Astrocyte of the hippocampus (primary cell): ENCODE results near the gene OTOF.

Experiments
- DNase-seq: peaks from one replicate; pipeline ENCODE4 v3.0.0; 2011; ENCODE audit warnings: low read depth, low spot score

Gene OTOF

DNA sequence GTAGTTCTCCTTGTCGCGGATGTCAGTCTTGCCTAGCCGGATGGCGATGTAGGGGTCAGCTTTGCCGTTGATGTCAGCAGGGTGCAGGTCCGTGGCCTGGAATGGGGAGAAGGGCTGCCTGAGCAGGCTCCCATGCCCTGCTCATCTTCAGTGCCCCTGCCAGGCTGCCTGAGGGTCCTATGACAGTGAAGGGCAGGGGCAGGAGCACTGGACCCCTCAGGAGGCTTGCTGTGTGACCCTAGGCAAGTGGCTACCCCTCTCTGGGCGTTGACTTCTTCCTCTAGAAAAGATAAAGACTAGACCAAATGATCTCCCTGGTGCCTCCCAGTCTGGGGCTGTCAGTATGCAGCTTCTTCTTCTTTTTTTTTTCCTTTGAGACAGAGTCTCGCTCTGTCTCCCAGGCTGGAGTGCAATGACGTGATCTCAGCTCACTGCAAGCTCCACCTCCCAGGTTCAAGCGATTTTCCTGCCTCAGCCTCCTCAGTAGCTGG lies 11.9 kb downstream of the OTOF start:
- DNase-seq = no peak

DNA sequence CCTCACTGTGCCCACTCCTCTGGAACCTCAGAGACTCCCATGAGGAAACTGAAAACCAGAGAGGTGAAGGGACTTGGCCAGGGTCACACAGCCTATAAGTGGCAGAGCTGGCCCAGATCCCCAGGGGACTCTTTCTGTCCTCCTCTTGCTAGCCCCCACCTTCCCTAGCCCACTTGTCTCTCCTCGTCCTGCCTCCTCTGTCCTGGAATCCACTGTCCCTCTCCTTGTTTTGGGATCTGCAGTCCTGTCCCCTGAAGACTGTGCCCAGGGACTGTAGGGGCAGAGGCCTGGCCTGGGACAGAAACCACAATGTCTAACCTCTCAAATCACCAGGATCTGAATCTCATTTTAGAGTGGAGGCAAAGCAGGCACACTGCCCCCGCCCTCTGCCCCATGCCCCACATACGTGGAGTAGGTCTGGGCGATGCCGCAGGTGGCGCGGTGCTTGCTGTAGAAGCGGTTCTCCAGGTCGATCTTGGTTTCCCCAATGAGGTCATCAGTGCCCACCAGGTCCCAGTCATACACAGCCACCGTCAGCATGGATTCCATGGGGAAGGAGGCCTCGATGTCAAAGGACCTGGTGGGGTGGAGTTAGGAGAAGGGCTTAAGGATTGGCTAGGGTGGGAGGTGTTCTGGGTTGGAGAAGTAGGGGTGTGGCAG lies 12.5 kb downstream of the OTOF start:
- no peak for DNase-seq

DNA sequence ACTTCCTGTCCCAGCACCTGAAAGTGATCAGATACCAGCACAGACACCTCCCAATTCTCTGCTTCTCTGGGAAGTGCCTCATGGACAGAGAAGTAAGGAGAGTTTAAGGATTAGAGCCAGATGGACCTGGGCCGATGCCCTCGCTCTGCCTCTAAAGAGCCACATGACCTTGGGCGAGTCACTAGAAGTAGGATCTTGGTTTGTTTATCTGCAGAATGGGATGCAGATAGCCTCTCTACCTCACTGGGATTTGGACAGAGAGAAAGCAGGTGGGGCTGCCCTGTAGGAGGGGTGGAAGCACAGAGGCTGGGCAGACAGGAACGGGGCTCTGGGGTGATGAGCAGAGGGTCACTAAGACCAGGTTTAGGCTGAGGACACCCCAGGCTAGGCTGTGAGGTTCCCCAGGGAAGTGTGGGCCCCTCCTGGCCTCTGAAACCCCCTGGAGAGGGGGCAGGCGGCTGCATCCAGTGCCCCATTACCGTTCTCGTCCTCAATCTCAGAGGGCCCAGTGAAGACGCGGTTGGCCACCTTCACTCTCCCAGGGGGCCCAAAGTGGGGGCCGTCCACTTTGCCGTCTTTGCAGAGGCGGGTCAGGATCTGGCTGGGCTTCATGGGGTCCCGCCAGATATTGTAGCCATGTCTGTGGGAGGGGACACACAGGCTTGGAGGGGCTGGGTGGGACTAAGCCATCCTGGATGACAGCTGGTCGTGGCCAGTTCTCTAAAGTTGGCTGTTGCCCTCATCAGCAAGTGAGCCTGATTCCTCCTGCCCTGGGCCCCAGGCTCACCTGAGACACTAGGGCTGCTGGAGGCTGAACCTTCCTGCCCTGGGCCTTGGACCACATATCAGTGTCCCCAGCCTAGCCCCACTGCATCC lies 13.3 kb downstream of the OTOF start:
- no peak for DNase-seq

DNA sequence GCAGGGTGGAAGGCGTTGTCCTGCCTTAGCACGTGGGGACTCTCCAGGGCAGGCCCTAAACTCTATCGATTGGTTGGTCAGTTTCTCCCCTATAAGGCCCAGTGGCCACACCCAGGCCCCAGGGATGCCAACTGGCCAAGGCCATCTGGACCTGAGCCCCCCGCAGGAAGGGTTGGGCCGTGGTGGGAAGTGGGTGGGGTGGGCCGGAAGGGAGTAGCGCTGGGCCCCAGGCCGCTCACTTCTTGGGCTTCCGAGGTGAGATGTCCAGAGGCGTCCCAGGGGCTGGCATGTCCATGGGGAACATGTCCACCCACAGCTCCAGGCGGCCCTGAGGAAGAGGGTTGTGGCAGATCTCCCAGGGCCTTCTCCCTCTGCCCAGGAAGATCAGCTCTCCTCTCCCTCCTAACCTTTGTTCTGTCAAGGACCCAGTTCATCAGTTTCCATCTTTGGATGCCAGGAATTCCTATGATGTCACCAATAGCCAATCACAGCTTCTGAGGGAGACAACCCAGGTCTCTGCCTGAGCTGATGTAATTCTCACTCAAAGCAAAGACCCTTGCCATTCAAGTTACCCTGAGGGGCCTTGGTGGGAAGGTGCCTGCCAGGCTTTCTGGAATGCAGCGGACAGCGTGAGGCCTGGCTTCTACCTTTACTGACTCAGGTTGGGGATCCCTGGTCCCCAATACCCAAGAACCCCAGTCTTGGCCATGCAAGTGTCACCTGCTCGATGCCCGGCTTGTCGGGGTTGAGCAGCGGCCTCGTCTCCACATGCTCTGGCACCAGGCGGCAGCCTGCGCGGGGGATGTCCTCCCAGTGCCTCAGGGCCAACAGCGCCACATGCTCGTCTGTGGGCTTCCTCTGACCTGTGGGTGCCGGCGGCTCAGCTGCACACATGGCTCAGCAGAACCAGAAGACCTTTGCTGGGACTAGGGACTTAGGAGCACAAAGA lies 14.4 kb downstream of the OTOF start:
- DNase-seq = no peak

DNA sequence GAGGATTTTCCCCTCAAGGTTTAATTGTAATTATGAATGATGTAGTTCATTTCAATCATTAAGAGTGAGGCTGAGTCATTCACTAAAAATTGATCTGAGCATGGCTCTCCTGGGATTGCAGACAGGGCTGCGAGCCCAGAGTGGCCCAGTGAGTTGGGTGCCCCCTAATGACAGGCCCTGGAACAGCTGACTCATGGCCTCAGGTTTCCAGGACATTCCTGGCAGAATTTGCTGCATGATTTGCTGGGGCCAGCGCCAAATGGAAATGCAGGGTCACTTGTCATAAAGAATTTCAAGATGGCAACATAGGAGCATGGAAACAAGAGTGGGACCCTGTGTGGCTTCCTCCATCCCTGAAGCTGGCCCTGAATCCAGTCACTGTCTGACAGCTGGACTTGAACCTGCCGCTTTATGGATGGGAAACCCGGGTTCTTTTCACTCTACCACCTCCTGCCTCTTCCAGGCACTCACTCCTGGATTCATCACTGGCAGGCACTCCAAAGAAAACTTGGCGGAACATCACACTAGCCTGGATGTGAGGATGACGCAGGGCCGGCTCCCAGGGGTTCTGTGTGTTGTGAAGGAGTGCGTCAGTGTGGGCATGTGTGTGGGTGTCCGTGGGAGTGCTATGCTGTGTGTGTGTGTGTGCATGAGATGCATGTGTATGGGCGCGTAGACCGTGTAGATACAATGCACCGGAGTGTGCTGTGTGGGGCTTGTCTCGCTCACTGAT lies 15.2 kb downstream of the OTOF start:
- peak; percentile 88 for DNase-seq

DNA sequence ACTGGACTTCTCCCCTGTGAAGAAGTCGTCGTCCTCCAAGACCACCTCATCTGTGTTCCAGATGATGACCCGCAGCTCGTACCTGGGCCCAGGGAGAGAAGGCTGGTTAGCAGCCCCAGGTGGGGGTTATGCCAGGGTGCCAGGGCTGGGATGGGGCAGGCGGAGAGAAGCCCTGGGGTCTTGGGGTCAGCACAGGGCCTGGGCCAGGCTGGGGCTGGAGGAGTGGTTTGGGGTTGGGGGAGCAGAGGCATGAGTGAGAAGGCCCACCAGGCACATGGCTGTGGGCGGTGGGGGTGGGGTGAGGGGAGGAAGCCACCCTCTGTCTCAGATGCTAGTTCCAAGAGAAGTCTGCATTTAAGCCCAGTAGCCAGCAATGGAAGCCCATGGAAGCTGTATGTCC lies 15.8 kb downstream of the OTOF start:
- no peak for DNase-seq

DNA sequence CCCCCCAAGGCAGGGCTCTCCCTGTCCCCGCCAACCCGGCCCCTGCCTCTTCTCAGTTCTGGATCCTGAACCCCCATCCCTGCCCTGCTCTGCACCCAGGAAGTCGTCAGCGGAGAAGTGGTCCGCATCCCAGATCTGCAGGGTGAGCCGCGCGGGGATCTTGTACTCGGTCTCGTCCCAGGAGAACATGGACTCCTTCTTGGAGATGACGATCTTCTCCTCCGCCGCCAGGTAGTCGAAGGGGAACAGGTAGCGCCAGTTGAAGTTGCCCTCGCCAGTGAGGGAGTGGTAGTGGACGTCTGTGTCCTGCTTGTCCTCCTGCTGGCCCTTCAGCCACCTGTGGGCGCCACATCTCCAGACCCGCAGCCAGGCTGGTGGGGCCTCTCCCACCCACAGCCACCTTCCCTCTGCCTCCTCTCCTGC lies 16.3 kb downstream of the OTOF start:
- no peak for DNase-seq

DNA sequence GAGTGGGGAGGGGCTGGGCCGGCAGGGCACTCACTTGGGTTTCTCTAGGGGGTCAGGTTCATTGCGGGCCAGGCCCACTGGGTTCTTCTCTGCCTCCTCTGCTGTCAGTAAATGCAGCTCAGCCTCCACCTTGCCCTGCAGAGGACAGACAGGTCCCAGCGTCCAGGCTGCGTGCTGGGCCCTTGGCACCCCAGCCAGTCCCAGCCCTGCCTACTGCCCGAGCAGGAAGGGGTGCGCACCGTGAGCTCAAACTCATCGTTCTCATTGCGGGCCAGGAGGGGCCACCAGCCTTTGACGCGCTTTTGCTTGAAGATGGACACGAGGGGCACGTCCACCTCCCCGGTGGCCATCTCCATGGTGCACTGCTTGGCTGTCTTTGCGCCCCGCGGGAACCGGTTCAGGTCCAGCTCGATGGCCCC lies 17.3 kb downstream of the OTOF start:
- DNase-seq = no peak

DNA sequence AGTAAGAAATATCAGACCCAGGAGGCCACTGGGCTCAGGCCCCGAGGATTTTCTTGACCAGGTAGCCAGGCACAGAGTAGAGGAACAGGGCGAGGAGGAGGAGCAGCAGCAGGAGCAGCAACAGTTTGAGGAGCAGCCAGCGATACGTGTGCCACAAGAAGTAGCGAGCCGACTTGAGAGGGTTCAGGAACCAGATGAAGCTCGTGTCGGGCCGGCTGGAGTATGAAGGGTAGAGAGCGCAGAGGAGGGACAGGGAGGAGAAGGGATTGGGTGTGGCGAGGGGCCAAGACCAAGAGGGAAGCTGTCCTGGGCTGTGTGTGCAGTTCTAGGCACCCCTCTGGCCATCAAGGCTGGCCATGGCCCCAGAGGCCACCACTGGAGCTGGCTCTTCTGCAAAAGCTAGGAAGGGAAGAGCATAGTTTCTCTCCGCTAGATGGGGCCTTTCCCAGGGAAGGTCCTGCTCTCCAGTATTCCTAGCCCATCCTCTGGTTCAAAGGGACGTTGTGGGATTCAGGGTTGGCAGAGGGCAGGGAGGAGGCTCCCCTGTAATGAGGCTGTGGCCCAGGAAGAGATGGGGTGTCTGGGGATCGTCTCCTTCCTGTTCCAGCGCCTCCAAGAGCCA lies 17.8 kb downstream of the OTOF start:
- DNase-seq = no peak

DNA sequence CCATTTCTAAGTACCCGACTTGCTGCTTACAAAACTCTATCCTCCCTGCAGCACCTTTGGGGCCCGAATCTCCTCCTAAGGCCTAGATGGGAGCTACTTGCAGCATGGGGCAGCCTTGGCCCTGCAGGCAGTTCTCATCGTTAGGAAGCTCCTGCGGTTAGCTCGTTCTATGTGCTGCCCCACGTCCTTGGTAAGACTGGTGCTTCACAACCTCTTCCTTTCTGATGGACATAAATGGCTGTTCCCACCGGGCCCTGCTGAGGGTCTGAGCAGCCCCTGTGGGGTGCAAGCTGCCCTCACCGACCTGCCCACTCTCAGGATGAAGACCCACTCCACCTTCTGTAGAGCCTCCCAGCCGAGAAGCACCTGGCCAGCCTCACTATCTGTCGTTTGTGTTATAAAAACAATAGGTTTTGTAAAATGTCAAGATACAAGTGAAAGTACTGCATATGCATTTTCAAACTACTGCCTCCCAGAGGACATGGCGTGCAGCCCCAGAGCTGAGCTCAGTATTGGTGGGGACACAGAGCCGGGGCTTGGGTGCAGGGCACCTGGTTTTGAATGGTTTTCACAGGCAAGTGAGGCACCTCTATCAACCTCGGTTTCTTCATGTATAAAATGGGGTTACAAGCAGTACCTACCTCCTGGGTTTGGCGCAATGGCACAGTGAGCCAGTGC lies 19.4 kb downstream of the OTOF start:
- no peak for DNase-seq

DNA sequence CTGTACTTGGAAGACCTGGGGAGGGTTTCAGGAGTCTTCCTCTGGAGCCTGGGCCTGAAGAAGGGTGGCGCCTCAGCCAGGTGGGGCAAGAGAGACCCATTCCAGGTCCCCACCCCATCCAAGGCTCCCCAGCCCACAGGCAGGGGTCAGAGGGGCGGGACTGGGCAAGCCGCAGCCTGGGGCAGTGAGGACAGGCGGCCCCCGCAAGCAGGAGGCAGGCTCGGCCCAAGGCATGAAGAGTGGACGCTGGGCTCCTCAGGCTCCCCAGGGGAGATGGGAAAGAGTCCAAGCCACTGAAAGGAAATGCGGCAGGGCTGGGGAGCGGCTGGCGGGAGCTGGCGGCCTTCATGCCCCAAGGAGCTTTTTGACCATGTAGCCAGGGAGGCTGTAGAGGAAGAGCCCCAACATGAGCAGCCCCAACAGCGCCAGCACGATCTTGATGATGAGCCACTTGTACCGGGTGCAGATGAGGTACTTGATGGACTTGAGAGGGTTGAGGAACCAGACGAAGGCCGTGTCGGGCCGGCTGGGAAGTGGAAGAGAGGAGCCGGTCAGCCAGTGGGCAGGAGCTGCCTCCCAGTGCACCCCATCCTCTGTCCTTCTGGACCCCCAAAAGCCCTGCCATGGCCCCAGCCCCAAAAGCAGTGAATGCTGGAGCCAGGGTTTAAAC lies 20.1 kb downstream of the OTOF start:
- peak; percentile 31 for DNase-seq

DNA sequence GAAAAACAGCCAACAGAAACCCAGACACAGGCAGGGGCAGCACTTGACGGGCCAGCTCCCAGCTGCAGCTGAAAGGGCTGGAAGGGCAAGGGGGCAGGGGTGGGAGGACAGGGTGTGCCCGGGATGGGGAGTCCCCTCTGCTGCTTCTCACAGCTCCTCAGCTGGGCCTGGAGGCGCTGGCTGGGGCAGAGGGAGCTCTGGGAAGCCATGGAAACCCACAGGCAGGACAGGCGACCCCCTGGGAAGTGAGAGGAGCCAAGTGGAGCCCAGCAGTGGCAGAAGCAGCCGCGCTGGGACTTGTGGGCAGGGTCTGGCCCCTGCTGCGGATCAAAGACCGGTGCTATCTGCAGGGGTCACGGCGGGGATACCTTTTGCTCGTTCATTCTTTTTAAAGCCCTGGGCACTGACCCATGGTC lies 20.7 kb downstream of the OTOF start:
- no peak for DNase-seq

DNA sequence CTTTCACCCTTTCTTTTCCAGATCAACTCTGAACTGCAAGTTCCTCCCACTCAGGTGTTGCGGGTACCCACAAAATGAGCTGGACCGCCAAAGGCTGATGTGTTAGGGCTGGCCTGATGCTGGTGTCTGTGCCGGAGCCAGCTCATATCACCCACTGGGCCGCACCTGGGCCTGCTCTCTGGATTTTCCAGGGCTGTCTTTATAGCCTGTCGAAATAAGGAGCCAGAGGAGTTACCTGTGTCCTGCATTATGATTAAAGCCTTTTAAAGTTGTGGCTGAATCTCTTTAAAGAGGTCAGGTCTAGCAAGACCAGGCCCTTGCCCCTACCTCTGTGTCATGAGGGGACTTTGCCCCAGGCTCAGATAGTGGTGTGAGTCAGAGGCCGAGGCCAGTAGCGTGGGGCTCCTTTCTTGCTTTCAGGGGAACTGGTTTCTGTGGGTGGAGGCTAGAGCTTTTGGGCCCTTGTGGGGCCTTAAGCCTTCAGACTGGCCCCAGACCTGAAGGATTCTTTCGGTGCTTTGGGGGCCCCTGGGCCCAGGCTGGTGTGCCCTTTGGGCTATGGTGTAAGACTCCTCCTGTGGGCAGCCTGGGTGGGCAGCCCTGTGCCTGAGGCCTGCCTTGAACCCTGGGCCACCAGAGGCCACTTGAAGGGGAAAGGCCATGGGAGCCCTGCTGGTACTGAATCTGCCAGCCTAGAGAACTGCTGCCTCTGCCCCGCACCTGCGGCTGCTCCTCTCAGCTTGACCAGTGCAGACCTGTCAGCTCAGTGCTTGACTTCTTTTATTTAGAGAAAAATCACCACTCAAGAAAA lies 21.3 kb downstream of the OTOF start:
- DNase-seq = no peak

DNA sequence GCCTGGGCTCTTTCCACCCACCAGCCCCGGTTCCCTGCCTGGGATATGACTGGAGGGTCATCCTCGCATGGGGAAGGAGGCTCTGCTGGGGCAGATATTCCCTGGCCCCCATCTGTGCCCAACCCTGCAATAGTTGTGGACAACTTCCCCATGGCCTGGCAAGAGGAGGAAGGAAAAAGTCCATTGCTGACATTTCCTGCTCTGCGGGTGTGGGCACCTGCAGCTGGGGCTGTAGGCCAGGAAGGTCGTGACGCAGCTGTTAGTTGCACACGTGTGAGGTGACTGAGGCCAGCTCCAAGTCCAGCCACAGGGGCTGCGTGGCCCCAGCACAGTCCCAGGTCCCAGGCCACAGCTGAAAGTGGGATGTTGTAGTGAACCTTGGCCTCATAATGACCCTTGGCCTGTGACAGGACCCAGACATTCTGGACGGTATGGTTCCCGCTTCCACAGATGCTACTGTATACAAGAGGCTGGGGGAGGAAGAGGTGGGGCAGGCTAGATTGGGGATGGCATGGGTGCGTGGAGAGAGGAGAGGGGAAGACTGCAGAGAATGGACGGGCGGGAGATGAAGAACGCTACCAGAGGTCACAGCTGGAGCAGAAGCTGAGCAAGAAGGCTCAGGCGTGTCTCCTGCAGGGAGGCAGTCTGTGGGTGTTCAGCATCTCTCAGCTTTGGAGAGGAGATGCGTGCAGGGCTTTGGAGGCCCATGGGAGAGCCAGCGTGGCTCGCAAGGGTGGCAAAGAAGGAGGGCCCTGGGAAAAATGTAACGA lies 22.1 kb downstream of the OTOF start:
- DNase-seq = no peak

DNA sequence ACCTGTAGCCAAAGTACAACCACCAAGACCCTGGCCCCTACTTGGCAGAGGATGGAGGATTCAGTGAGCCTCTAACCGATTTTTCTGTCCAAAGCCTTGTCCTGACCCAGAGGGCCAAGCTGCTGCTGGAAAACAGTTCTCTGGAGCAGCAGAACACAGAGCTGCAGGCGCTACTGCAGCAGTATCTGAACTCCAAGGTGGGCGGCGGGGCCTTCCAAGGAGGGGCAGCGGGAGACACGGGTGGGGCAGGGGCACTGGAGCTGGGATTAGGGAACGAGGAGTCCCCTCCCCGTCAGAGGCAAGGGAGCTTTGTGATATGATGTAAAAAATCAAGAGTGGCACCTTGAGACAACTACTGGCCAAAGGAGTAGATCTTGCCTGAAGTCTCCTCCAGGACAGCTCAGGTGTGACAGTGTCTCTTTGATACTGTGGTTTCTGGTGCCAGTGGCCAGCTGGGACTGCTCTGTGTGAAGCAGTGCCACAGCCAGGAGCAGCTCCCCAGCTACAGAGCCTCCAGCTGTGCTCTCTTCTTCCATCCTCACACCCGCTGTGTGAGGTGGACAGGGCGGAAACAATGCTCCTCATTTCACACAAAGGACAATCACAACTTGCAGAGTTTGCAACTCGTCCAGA lies 22.8 kb downstream of the OTOF start:
- DNase-seq = no peak

DNA sequence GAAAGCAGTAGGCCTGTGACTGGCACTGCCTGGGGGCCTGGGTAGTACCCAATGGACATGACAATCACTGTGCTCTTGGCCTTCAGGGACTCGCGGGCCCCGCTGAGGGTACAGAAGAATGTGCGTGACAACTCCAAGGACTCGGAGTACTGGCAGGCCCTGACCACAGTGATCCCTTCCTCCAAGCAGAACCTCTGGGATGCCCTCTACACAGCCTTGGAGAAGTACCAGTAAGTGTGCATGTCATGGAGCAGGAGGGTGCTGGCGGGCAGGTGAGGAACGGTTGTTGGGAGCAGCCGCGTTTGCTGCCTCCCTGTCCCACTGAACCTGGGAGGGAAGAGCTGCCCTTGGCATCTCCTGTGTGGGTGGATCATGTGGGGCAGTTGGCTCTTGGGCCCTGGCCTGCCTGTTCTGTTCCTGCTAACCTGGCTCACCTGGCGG lies 23.3 kb downstream of the OTOF start:
- no peak for DNase-seq
